Measurements from ENCODE around the gene ATP8B4. TPM values are rescaled to one million over a fixed set of nuclear protein-coding genes. Genes with fewer than 3 reads are reported as not detected.

The ATP8B4 gene
- total and polyA plus RNA-seq, 2 donors (not counting 3 experiments of a cell fraction or from before 2014, with no cell fraction given), result not detected

DNA sequence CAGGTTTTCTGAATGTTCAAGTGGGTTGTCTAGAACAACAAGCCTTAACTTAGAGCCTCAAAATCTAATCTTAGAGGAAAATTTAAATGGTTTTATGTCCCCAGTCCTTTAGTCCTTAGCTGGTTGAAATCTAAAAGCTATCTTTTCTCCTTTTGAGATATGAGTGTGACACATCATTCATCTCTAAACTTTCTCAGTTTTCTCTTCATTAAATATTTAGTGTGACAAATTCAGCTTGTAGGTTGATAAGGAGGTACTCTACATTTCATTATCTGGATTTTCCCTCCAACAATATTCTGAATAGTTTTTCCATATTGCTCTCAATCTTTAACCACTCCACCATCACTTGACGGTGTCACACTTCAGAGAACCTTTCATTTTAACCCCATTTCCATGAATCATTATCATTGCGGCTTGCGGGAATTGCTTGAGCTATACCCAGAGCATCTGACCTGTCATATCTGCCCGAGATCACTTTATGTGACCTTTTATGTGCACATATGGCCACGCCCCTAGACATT, 16.1 kb upstream of the ATP8B4 start:
- intact Hi-C loops (cut with micrococcal nuclease) (no loop called here), dilution Hi-C loops (cut with MboI; ENCODE audit: extremely low pct_ligation_motif_present, low sequenced_read_pairs) (no loop called here)
- ChIA-PET CTCF (interaction anchor here (1.2 to 4.0 kb wide), 4 partner anchors 8 to 900 kb away, joined by 3 to 37 read pairs (median 4); no protein-coding TSS in a partner anchor), POLR2A (no interaction called here)
- Histone ChIP-seq H3K4me1 (ENCODE audit: control insufficient read depth, extremely low read depth, insufficient read depth, low read length) (peaks cover 7% of the 10 kb centered on the region), H3K9me1 (replicated peaks; ENCODE audit: control insufficient read depth, extremely low read depth, insufficient read depth, low read length) (no peaks in the 10 kb centered on the region), H3K27ac (ENCODE audit: insufficient read depth, low read depth, low read length) (no peak overlapping the region), H2AFZ (ENCODE audit: low read depth, low read length) (no peak overlapping the region), H3K9me3 (replicated peaks; ENCODE audit: control insufficient read depth, insufficient read depth, low read length) (no peaks in the 10 kb centered on the region), H3K4me3 (replicated peaks in 1 of 3; ENCODE audit: insufficient read depth in 1 of 3, low read depth in 1 of 3, low read length in 3 of 3) (no peak overlapping the region), H4K20me1 (replicated peaks; ENCODE audit: control insufficient read depth, extremely low read depth, insufficient read depth, low read length) (no peaks in the 10 kb centered on the region), H3K79me2 (ENCODE audit: control insufficient read depth, insufficient read depth, low read length) (no peaks in the 10 kb centered on the region), H3K4me2 (ENCODE audit: insufficient read depth, low read length) (no peak overlapping the region), H3K27me3 (ENCODE audit: control insufficient read depth in 2 of 2, insufficient read depth in 2 of 2, low read length in 2 of 2) (peaks cover 0 to 1% of the 10 kb centered on the region in 2 experiments), H3K9ac (replicated peaks; ENCODE audit: extremely low read depth, insufficient read depth, low read length) (no peak overlapping the region), H3K36me3 (ENCODE audit: control insufficient read depth in 2 of 2, extremely low read depth in 1 of 2, insufficient read depth in 2 of 2, low read length in 2 of 2) (no peaks in the 10 kb centered on the region)
- DNase-seq (ENCODE audit: low read depth, low spot score) (no peak), FAIRE-seq (no peak)
- BruUV-seq (replicated peaks), result no TSS peak
- TF ChIP-seq EZH2 (IDR thresholded peaks at IDR 0.05; ENCODE audit: borderline replicate concordance, low read depth, low read length, severe bottlenecking) (no peak), POLR2A (IDR thresholded peaks at IDR 0.05; ENCODE audit: low read depth, low read length) (no peak), GATA2 (IDR thresholded peaks at IDR 0.05; ENCODE audit: insufficient read depth, insufficient read length, low read depth, low read length) (no peak), POLR2AphosphoS5 (IDR thresholded peaks at IDR 0.05; ENCODE audit: insufficient read depth, low read depth, low read length) (no peak), JUN (IDR thresholded peaks at IDR 0.05; ENCODE audit: borderline replicate concordance, insufficient read depth, insufficient read length, low read depth) (no peak), MYC (IDR thresholded peaks at IDR 0.05; ENCODE audit: low read depth, low read length) (no peak), FOS (IDR thresholded peaks at IDR 0.05; ENCODE audit: borderline replicate concordance, insufficient read depth, low read length) (no peak)
- TF ChIP-seq, protein P1, sequence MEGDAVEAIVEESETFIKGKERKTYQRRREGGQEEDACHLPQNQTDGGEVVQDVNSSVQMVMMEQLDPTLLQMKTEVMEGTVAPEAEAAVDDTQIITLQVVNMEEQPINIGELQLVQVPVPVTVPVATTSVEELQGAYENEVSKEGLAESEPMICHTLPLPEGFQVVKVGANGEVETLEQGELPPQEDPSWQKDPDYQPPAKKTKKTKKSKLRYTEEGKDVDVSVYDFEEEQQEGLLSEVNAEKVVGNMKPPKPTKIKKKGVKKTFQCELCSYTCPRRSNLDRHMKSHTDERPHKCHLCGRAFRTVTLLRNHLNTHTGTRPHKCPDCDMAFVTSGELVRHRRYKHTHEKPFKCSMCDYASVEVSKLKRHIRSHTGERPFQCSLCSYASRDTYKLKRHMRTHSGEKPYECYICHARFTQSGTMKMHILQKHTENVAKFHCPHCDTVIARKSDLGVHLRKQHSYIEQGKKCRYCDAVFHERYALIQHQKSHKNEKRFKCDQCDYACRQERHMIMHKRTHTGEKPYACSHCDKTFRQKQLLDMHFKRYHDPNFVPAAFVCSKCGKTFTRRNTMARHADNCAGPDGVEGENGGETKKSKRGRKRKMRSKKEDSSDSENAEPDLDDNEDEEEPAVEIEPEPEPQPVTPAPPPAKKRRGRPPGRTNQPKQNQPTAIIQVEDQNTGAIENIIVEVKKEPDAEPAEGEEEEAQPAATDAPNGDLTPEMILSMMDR (IDR thresholded peaks at IDR 0.05; ENCODE audit: extremely low read depth in 1 of 2, insufficient read depth in 1 of 2, low read depth in 1 of 2, low read length in 2 of 2), result no peak
- TF ChIP-seq, protein P2, sequence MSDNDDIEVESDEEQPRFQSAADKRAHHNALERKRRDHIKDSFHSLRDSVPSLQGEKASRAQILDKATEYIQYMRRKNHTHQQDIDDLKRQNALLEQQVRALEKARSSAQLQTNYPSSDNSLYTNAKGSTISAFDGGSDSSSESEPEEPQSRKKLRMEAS (IDR thresholded peaks at IDR 0.05; ENCODE audit: insufficient read depth, insufficient read length), result no peak

All from endothelial cell of umbilical vein (primary cell).